ENCODE measurements around the gene SHPK.

- no peak for TF ChIP-seq EZH2 (IDR thresholded peaks at IDR 0.05; ENCODE audit: borderline replicate concordance, low read depth, low read length, poor library complexity, severe bottlenecking)
- no peak for TF ChIP-seq CTCF (conservative IDR thresholded peaks at IDR 0.05; ENCODE audit: low read depth, low read length)
These were observed 11.2 kb upstream of the SHPK start for GRCh38 chr17:3647251-3647650.
